SH-SY5Y (cell line): ENCODE results near the gene CD248.

Experiments
- GATA2 ChIP-seq: IDR thresholded peaks from 2 replicates; pipeline ENCODE4 v1.6.1; 2011; ENCODE audit warnings: mild to moderate bottlenecking, low read depth, low read length
- GATA3 ChIP-seq: IDR thresholded peaks from 2 replicates; pipeline ENCODE4 v1.6.1; 2011; ENCODE audit warnings: low read depth, mild to moderate bottlenecking, low read length, moderate library complexity

CD248 gene

DNA sequence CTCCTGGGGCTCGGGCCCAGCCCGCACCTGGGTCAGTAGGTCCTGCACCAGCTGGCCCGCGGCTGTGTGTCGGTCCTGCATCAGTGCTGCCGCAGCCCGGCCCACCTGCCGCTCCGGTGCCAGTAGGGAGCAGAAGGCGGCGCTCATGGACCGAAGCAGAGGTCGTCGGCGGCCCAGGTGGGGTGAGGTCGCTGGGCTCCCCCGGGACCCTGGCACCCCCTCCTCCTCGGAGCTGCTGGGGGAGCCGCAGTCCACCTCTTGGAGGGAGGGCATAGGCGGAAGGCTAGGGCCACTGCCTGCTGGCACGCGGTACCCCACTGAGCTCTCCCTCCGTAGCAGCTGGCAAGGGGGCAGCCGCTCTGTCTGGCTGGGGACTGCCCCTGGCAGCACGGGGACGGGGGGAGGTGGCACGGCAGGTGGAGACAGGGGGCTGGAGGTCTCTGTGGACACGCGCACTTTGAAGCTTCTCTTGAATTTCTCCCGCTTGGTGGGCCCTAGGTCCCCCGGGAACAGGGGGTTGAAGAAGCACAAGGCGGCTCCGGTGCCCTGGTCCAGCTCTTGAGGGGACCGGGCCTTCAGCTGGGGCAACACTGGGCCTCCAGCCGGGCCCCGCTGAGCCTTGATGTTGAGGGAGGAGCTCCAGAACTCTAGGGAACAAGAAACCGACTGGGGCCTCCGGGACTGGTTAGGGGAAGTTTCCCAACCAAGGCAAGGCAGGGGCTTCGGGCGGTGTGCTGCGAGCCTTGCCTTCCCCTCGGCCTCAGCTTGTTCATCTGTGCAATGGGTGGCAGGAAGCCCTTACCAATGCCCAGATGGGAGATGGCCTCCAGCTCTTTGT, 18.0 kb upstream of the CD248 start:
- no peak for TF ChIP-seq GATA2
- no peak for TF ChIP-seq GATA3

DNA sequence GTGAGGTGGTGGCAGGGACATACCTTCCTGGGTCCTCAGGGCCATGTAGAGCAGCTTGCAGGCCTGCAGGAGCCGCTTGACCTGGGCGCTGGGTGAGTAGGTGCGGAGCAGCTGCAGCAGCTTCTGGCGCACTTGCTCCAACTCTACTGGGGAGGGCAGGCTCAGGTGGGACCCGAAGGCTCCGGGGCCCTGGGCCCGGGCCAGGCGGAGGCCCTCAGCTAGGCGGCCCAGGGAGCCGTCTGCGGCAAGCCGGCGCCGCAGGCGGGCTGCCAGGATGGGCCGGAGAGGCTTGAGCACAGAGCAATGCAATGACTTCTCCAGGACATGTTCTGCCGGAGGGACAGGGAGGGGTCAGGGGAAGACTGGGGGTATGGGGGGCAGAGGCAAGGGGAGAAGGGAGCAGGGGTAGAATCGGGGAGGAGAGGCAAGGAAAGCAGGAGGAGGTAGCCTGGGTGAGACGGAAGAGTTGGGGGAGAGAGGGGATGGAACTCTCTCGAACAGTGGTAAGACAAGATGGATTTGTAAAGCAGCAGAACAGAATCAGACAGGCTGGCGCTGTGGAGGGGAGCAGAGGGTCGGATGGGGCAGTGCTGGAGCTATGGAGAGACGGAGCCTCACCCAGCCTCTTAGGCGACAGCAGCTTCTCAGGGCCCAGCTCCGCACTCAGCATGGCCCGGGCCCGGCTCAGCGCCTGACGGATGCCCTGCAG, 17.2 kb upstream of the CD248 start:
- TF ChIP-seq GATA2 (no peak), GATA3 (no peak)

DNA sequence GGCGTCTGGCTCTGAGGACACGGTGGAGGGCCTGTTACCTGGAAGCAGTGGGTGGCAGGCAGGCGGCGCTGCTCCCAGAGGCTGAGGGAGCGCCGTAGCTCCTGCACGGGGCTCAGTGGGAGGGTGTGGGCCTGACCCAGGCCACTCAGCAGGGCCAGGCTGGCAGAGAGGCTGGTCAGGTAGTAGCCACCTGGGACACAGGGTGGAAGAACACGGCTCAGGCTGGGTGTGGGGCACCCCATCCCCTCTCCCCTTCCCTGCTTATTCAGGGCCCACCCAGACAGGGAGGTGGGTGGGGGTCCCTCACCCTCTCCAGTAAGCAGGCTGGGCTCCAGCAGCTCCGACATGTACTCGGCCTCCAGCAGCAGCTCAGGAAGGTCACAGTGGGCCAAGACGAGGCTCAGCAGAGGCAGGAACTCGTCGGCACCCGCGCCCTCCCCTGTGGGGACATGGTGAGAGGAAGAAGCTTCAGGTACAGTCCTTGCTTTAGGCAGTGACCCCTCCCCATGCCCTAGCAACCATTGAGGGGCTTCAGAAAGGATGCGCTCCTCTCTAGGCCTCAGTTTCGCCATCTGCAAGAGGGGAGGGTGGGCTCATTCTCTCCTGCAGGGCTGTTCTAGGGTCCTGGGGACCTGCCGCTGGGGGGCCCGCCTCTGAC, 16.5 kb upstream of the CD248 start:
- TF ChIP-seq GATA2 (no peak), GATA3 (no peak)

DNA sequence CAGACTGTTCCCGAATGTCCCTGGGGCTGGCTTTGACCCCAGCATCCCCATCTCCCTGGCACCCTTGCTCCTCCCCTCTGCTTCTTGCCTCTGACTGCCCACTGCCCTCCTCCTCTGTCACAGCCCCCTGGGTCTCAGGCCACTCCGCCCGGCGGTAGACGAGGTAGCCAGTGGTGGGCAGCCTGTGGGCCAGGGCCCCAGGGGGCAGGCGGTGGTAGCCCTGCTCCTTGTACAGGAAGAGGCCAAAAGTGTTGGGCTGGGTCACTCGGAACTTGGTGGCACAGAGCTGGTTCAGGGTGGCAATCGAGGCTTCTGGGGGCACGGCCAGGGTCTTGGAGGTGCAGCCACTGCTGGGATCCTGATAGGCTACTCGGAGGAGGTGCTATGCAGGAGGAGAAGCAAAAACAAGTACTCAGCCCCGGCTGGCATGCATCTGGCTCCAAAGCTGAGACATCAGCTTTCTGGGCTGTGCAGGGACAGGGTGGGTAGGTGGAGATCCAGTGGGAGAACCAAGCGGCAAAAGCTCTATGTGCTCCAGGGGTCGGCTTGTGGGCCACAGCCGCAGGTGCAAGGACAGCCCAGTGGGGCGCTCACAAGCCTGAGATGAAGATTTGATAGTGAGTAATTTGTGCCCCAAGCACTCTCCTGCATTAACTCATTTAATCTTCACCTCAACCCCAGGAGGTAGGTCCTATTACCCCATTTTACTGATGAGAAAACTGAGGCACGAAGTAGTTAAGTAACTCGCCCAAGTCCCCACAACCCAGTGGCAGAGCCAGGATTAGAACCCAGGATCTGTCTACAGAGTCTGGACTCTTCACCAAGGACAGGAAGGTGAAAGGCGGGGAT, 15.8 kb upstream of the CD248 start:
- TF ChIP-seq GATA3 = no peak
- TF ChIP-seq GATA2 = no peak

DNA sequence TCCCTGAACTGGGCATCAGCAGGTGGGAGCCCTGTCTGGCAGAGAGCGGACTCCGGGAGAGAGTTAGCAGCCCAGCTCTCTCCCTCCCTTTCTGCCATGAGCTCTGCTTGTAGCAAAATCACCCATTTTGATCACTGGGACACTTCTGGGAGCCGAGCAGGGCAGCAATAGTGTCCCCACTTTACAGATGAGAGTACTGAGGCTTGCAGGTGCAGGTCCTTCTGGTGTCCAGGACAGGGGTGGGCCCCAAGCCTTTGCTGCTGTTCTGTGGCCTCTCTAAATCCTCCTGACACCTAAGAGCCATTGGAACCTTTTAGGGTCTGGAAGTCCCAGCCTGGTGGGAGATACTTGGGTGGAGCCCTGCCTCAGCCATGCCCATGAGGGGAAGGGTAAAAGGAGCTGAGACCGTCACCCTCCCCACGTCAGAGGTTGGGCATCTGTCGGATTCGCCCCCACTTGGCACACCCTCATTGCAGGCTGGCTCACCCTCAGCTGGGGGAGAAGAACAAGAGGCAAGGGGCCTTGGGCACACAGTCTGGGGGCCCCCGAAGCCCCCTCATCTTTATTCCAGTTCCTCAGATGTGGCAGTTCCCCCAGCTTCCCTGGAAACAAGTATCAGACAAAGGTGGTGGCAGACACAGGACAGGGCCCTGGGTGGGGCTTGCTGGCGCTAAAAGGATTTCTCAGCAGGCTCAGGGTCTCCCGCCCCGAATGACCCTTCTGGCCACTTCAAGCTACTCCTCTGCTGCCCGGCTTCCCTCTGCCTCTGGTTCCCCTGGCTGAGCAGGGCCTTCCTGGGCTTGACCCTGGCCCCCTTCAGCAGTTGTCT, 14.9 kb upstream of the CD248 start:
- no peak for TF ChIP-seq GATA2
- TF ChIP-seq GATA3 = no peak

DNA sequence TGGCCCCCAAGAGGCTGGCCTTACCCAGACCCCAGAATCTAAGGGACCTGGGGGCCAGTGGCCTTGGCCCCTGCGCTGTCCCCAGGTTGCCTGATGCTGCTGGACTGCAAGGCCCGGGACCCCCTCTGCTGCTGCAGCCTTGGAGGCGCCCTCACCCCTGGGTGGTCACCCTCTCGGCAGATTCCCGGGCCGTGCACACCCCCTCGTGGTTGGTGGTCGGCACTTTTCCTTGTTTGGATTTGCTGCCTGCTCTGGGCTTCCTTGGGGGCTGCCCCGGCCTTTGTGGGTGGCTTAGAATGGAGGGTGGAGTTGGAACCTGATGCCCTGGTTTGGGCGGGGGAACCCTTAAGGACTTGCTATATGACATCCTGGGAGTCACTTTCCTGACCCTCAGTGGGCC, 14.1 kb upstream of the CD248 start:
- TF ChIP-seq GATA2 = no peak
- TF ChIP-seq GATA3 = no peak

DNA sequence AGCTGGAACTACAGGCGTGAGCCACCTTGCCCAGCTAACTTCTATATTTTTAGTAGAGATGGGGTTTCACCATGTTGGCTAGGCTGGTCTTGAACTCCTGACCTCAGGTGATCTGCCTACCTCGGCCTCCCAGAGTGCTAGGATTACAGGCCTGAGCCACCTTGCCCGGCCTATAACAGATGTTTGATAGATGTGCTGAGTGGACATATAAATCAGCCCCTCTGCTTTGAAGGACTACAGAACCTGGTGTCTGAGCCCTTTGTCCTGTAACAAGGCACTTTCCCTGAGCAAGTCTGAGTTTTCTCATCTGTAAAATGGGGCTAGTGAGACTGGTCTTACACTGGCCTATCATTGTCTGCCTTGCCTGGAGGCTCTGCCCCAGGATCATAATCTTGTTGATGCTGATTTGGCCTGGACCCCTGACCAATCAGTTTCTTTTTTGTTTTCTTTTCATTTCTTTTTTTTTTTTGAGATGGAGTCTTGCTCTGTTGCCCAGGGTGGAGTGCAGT, 12.4 kb upstream of the CD248 start:
- TF ChIP-seq GATA3 (no peak), GATA2 (no peak)

DNA sequence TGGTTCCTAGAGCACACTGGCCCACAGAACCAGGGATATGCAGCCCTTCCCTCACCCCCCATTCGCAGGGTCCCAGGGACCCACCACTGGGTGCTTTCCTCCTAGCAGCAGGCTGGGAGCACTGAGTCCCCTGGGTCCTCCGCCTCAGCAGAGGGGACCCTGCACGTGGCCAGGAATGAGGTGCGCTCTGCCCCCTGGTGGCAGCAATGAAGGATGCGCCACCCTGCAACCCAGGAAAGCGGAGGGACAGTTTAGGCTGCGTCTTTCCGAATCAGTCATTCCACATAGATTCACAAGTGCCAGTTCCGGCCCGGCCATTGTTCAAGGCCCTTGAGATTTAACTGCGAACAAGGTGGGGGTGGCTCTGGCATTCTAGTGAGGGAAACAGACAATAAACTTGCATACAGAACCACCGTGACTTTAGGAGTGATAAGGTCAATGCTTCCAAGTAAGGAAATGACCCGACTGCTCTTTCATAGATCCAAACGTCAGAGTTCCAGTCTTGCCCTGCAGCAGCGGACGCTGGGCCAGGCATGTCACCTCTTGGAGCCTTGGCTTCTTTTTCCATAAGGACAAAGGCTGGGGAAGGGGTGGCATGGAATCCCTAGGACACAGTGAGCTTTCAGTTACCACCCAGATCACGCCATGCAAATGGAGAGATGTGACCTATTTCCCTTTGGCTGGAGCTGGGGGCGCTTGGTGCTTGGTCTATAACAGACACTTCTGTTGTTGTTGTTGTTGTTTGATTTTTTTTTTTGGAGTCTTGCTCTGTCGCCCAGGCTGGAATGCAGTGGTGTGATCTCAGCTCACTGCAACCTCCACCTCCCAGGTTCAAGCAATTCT, 11.7 kb upstream of the CD248 start:
- TF ChIP-seq GATA3 (no peak), GATA2 (no peak)

DNA sequence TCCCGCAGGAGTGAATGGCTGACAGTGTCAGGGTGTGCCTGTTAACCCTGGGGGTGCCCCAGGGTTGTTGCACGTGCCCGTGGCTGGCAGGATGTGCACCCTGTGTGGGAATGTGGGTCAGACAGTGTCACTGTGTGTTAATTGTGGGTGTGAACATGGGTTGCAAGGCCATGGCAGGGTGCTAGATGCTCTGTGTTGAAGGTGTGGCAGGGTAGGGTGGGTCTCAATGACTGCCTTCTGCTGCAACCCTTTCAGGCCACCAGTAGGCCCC, 11.1 kb upstream of the CD248 start:
- TF ChIP-seq GATA2 = no peak
- no peak for TF ChIP-seq GATA3

DNA sequence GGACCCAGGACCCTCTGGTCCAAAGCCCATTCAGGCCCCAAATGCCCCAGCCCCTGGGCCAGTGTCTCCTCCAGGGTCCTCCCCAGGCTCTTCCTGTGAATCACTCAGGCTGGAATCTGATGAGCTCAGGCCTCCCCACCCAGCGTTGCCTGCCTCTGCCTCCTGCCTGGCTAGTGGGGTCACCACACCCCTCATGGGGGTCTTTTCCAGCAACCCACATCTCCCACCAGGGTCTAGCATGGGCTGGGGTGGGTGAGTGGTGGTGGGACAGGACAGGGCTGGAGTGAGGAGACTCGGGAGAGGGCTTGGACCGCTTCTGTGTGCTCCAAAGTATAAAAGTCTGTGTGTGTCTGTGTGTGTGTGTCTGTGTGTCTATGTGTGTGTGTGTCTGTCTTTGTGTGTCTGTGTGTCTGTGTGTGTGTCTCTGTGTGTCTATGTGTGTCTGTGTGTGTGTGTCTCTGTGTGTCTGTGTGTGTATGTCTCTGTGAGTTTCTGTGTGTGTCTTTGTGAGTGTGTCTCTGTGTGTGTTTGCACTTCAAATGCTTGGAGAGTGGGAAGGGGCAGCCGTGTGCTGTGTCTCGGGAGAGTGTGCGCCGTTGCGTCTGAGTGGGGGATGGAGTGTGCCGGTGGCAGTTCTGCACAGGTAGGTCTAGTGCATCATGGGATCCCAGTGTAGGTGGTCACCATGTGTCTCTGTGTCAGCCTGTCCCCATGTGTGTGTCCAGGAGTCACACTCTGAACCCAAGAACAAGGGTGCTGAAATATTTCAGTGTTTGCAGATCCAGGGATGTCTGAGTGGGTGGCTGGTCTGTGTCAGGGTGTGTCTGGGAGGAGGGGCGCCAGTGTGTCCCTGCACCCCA, 10.6 kb upstream of the CD248 start:
- TF ChIP-seq GATA3 (no peak), GATA2 (no peak)
